Measurements from ENCODE around the gene MDM1. TPM values are rescaled to one million over a fixed set of nuclear protein-coding genes. Genes with fewer than 3 reads are reported as not detected.

Gene MDM1
- polyA plus RNA-seq, 3 donors: 6.7 to 10.9 (median 10.3) TPM

- no peak overlapping the region for H3K9ac ChIP-seq (ENCODE audit: insufficient read depth, low read length, poor library complexity, severe bottlenecking)
- no peaks in the 10 kb centered on the region for H3K79me2 ChIP-seq (ENCODE audit: insufficient read depth, low read length)
- Mint-ChIP-seq H3K4me1 (peaks cover 9% of the 10 kb centered on the region), H3K36me3 (no peaks in the 10 kb centered on the region), H3K9me3 (no peaks in the 10 kb centered on the region), H3K27me3 (ENCODE audit: low read depth in 3 of 3) (peaks cover 0 to 4% (median 2%) of the 10 kb centered on the region in 3 donors), H3K27ac (no peak overlapping the region), H3K4me3 (no peak overlapping the region)
- no peak overlapping the region for H3K4me3 ChIP-seq (replicated peaks in 1 of 3; ENCODE audit: low read depth in 2 of 3, low read length in 3 of 3)
- H2AFZ ChIP-seq (ENCODE audit: insufficient read depth, low read depth, low read length, poor library complexity, severe bottlenecking): peak overlapping the region; percentile 20
- no peak overlapping the region for H3K27ac ChIP-seq (ENCODE audit: low read depth in 1 of 2, low read length in 2 of 2)
- no peaks in the 10 kb centered on the region for H3K36me3 ChIP-seq (replicated peaks in 1 of 2; ENCODE audit: control insufficient read depth in 1 of 2, insufficient read depth in 2 of 2, low read length in 2 of 2)
- peaks cover 0 to 2% of the 10 kb centered on the region in 2 donors for H3K4me1 ChIP-seq (ENCODE audit: control insufficient read depth in 1 of 2, insufficient read depth in 2 of 2, low read length in 2 of 2)
- DNase-seq: peak in 1 of 3 donors; percentile 7
- 100% methylated on average over 1 of the region's 4 CpGs for WGBS (ENCODE audit: insufficient coverage)
- no peak overlapping the region for H3K4me2 ChIP-seq (replicated peaks; ENCODE audit: extremely low read depth, low read length, poor library complexity, severe bottlenecking)
- intact Hi-C loops (cut with micrococcal nuclease): no loop called here
- no peaks in the 10 kb centered on the region for H3K9me3 ChIP-seq (replicated peaks in 1 of 2; ENCODE audit: control insufficient read depth in 1 of 2, insufficient read depth in 1 of 2, low read length in 2 of 2)
- H4K20me1 ChIP-seq (ENCODE audit: insufficient read depth, low read length): no peaks in the 10 kb centered on the region
- no peak for TF ChIP-seq CTCF (IDR thresholded peaks at IDR 0.05)
- no peaks in the 10 kb centered on the region for H3K27me3 ChIP-seq (ENCODE audit: control insufficient read depth in 2 of 2, insufficient read depth in 2 of 2, low read length in 2 of 2)
Observed at GRCh38 chr12:68281322-68282077, 50.7 kb downstream of the MDM1 start.

- H3K36me3 ChIP-seq (replicated peaks in 1 of 2; ENCODE audit: control insufficient read depth in 1 of 2, insufficient read depth in 2 of 2, low read length in 2 of 2): no peaks in the 10 kb centered on the region
- no peaks in the 10 kb centered on the region for H3K9me3 ChIP-seq (replicated peaks in 1 of 2; ENCODE audit: control insufficient read depth in 1 of 2, insufficient read depth in 1 of 2, low read length in 2 of 2)
- no peaks in the 10 kb centered on the region for H3K79me2 ChIP-seq (ENCODE audit: insufficient read depth, low read length)
- Mint-ChIP-seq H3K9me3 (no peaks in the 10 kb centered on the region), H3K4me1 (peaks cover 10% of the 10 kb centered on the region), H3K27me3 (ENCODE audit: low read depth in 3 of 3) (peaks cover under 1 to 4% (median 2%) of the 10 kb centered on the region in 3 donors), H3K4me3 (no peak overlapping the region), H3K27ac (no peak overlapping the region), H3K36me3 (no peaks in the 10 kb centered on the region)
- H3K4me1 ChIP-seq (ENCODE audit: control insufficient read depth in 1 of 2, insufficient read depth in 2 of 2, low read length in 2 of 2): peaks cover 0 to 2% of the 10 kb centered on the region in 2 donors
- H3K9ac ChIP-seq (ENCODE audit: insufficient read depth, low read length, poor library complexity, severe bottlenecking): no peak overlapping the region
- H2AFZ ChIP-seq (ENCODE audit: insufficient read depth, low read depth, low read length, poor library complexity, severe bottlenecking): no peak overlapping the region
- intact Hi-C loops (cut with micrococcal nuclease): no loop called here
- no peak for TF ChIP-seq CTCF (IDR thresholded peaks at IDR 0.05)
- H3K27ac ChIP-seq (ENCODE audit: low read depth in 1 of 2, low read length in 2 of 2): no peak overlapping the region
- H4K20me1 ChIP-seq (ENCODE audit: insufficient read depth, low read length): no peaks in the 10 kb centered on the region
- H3K27me3 ChIP-seq (ENCODE audit: control insufficient read depth in 2 of 2, insufficient read depth in 2 of 2, low read length in 2 of 2): no peaks in the 10 kb centered on the region
- no peak overlapping the region for H3K4me2 ChIP-seq (replicated peaks; ENCODE audit: extremely low read depth, low read length, poor library complexity, severe bottlenecking)
- no CpG with 5 or more reads among the region's 2 CpGs for WGBS (ENCODE audit: insufficient coverage)
- no peak for DNase-seq
- H3K4me3 ChIP-seq (replicated peaks in 1 of 3; ENCODE audit: low read depth in 2 of 3, low read length in 3 of 3): no peak overlapping the region
Observed at GRCh38 chr12:68280240-68280639, 51.9 kb downstream of the MDM1 start.

All from CD14-positive monocyte (primary cell).